H9 (cell line): ENCODE data around the gene NTRK3. TPM values are rescaled to one million over a fixed set of nuclear protein-coding genes. Genes with fewer than 3 reads are reported as not detected.

Experiments
- DNase-seq: peaks from one replicate; pipeline ENCODE4 v3.0.0-alpha.2; 2017
- H2AFZ ChIP-seq: one replicate; pipeline ENCODE4 v1.6.1; 2013; ENCODE audit warnings: mild to moderate bottlenecking, low read length, control low read depth, moderate library complexity
- H2AK5ac ChIP-seq: 2 replicates; pipeline ENCODE4 v1.6.1; 2013; ENCODE audit warnings: low read length, control low read depth, mixed read lengths; ENCODE audit not compliant: insufficient read length
- H2BK120ac ChIP-seq: one replicate; pipeline ENCODE4 v1.6.1; 2013; ENCODE audit warnings: low read depth, mild to moderate bottlenecking, low read length, control low read depth, inconsistent platforms; ENCODE audit not compliant: poor library complexity, severe bottlenecking
- H2BK12ac ChIP-seq: 2 replicates; pipeline ENCODE4 v1.6.1; 2013; ENCODE audit warnings: low read length, control low read depth, mixed read lengths, low read depth; ENCODE audit not compliant: insufficient read length
- H2BK15ac ChIP-seq: 2 replicates; pipeline ENCODE4 v1.6.1; 2013; ENCODE audit warnings: low read depth, low read length, control low read depth
- H2BK20ac ChIP-seq: one replicate; pipeline ENCODE4 v1.6.1; 2013; ENCODE audit warnings: low read depth, mild to moderate bottlenecking, low read length, control low read depth, inconsistent platforms; ENCODE audit not compliant: poor library complexity, severe bottlenecking
- H2BK5ac ChIP-seq: 2 replicates; pipeline ENCODE4 v1.6.1; 2013; ENCODE audit warnings: low read length, control low read depth, mixed read lengths; ENCODE audit not compliant: insufficient read length
- H3K14ac ChIP-seq: 2 replicates; pipeline ENCODE4 v1.6.1; 2013; ENCODE audit warnings: low read length, control low read depth; ENCODE audit not compliant: insufficient read depth
- H3K18ac ChIP-seq: 2 replicates; pipeline ENCODE4 v1.6.1; 2013; ENCODE audit warnings: low read depth, mild to moderate bottlenecking, mixed read lengths, low read length, control low read depth; ENCODE audit not compliant: insufficient read length
- H3K23ac ChIP-seq: 2 replicates; pipeline ENCODE4 v1.6.1; 2013; ENCODE audit warnings: low read length, control low read depth, mixed read lengths, low read depth; ENCODE audit not compliant: insufficient read length
- H3K23me2 ChIP-seq: 2 replicates; pipeline ENCODE4 v1.6.1; 2013; ENCODE audit warnings: low read depth, mild to moderate bottlenecking, mixed read lengths, low read length, control low read depth; ENCODE audit not compliant: insufficient read length, poor library complexity, severe bottlenecking
- H3K27ac ChIP-seq: 2 replicates; pipeline ENCODE4 v1.5.1; 2013; ENCODE audit warnings: low read length, control low read depth, mixed read lengths, low read depth; ENCODE audit not compliant: insufficient read length
- H3K27me3 ChIP-seq: 2 replicates; pipeline ENCODE4 v1.6.1; 2013; ENCODE audit warnings: low read length, control low read depth, inconsistent platforms; ENCODE audit not compliant: insufficient read depth
- H3K4ac ChIP-seq: 2 replicates; pipeline ENCODE4 v1.6.1; 2013; ENCODE audit warnings: low read depth, mild to moderate bottlenecking, control low read depth, inconsistent platforms, low read length, moderate library complexity
- H3K4me1 ChIP-seq: 2 replicates; pipeline ENCODE4 v1.6.1; 2013; ENCODE audit warnings: low read length, control low read depth, inconsistent platforms; ENCODE audit not compliant: insufficient read depth
- H3K4me2 ChIP-seq: 2 replicates; pipeline ENCODE4 v1.6.1; 2013; ENCODE audit warnings: low read length, control low read depth, mixed read lengths; ENCODE audit not compliant: insufficient read length, insufficient read depth
- H3K56ac ChIP-seq: 2 replicates; pipeline ENCODE4 v1.6.1; 2013; ENCODE audit warnings: low read depth, mild to moderate bottlenecking, mixed read lengths, low read length, control low read depth; ENCODE audit not compliant: insufficient read length
- H3K79me1 ChIP-seq: 2 replicates; pipeline ENCODE4 v1.6.1; 2013; ENCODE audit warnings: low read depth, mild to moderate bottlenecking, moderate library complexity, low read length, control low read depth, inconsistent platforms; ENCODE audit not compliant: insufficient read depth, poor library complexity, severe bottlenecking
- H3K79me2 ChIP-seq: 2 replicates; pipeline ENCODE4 v1.6.1; 2013; ENCODE audit warnings: low read length, control low read depth, inconsistent platforms; ENCODE audit not compliant: insufficient read depth
- H3K9ac ChIP-seq: 2 replicates; pipeline ENCODE4 v1.6.1; 2013; ENCODE audit warnings: low read length, control low read depth, mixed read lengths; ENCODE audit not compliant: insufficient read length; ENCODE audit errors: extremely low read depth
- H3K9me3 ChIP-seq: one replicate; pipeline ENCODE4 v1.6.1; 2013; ENCODE audit warnings: low read depth, low read length, inconsistent platforms; ENCODE audit not compliant: control insufficient read depth
- H3T11ph ChIP-seq: one replicate; pipeline ENCODE4 v1.6.1; 2013; ENCODE audit warnings: mild to moderate bottlenecking, low read length, control low read depth, inconsistent platforms
- H4K20me1 ChIP-seq: one replicate; pipeline ENCODE4 v1.6.1; 2013; ENCODE audit not compliant: control insufficient read depth, insufficient read length, insufficient read depth
- H4K5ac ChIP-seq: 2 replicates; pipeline ENCODE4 v1.6.1; 2013; ENCODE audit warnings: low read depth, mild to moderate bottlenecking, mixed read lengths, low read length, control low read depth; ENCODE audit not compliant: insufficient read length
- H4K8ac ChIP-seq: replicated peaks from 2 replicates; pipeline ENCODE4 v1.6.1; 2013; ENCODE audit warnings: low read length, control low read depth, mixed read lengths, low read depth; ENCODE audit not compliant: insufficient read length
- H4K91ac ChIP-seq: 2 replicates; pipeline ENCODE4 v1.6.1; 2013; ENCODE audit warnings: low read depth, mild to moderate bottlenecking, moderate library complexity, mixed read lengths, low read length, control low read depth; ENCODE audit not compliant: insufficient read length
- H3K27ac Mint-ChIP-seq, 3 experiments: 2 replicates in 2 of 3; 3 replicates in 1 of 3; pipeline ENCODE4 v1.8.0; 2020 to 2021; ENCODE audit warnings: mixed read lengths in 3 of 3, mild to moderate bottlenecking in 1 of 3, moderate library complexity in 1 of 3
- H3K27me3 Mint-ChIP-seq: 2 replicates; pipeline ENCODE4 v1.8.0; 2021; ENCODE audit warnings: low read depth, mild to moderate bottlenecking, moderate library complexity, mixed read lengths
- H3K36me3 Mint-ChIP-seq, 3 experiments: 2 replicates in 2 of 3; 3 replicates in 1 of 3; pipeline ENCODE4 v1.8.0; 2020 to 2021; ENCODE audit warnings: low read depth in 3 of 3, mixed read lengths in 3 of 3; ENCODE audit not compliant: insufficient read depth in 1 of 3
- H3K4me1 Mint-ChIP-seq, 2 experiments: 2 replicates each; pipeline ENCODE4 v1.8.0; 2020; ENCODE audit warnings: mixed read lengths in 2 of 2
- H3K4me3 Mint-ChIP-seq, 2 experiments: 2 replicates in 1 of 2; 3 replicates in 1 of 2; pipeline ENCODE4 v1.8.0; 2020 to 2021; ENCODE audit warnings: mild to moderate bottlenecking in 2 of 2, mixed read lengths in 2 of 2, moderate library complexity in 1 of 2
- H3K9me3 Mint-ChIP-seq, 2 experiments: 2 replicates in 1 of 2; 3 replicates in 1 of 2; pipeline ENCODE4 v1.8.0; 2020; ENCODE audit warnings: mild to moderate bottlenecking in 2 of 2, mixed read lengths in 2 of 2, moderate library complexity in 1 of 2
- CTCF ChIP-seq: fragments of 200-600 bp; sonication (generic); conservative IDR thresholded peaks from 3 replicates; pipeline ENCODE4 v1.8.0; 2021; ENCODE audit warnings: antibody characterized with exemption, mild to moderate bottlenecking
- WGBS: extraction: QIAGEN DNeasy Blood & Tissue Kit; methylation state at CpG from one replicate; pipeline ENCODE4 v1.1.7; 2013; ENCODE audit warnings: missing lambda C conversion rate, low lambda C conversion rate, mixed read lengths; ENCODE audit not compliant: insufficient read length; ENCODE audit errors: extremely low coverage; 5-methylcytosine and 5-hydroxymethylcytosine counted together
- total RNA-seq: library from RNA; stranded (reverse); gene quantifications from 2 replicates; pipeline ENCODE4 v1.2.1, GENCODE V29; 2021

NTRK3 gene
- total RNA-seq, 1 experiment from 2014 or later = 2.5 TPM

- Histone ChIP-seq H2BK15ac (no peak overlapping the region), H3K9me3 (no peaks in the 10 kb centered on the region)
Observed at GRCh38 chr15:88018869-88019641, 237.5 kb downstream of the NTRK3 start.

More at GRCh38 chr15:88018869-88019641, 237.5 kb downstream of the NTRK3 start:
- H3K79me1 ChIP-seq = no peaks in the 10 kb centered on the region
- H3K79me2 ChIP-seq = no peaks in the 10 kb centered on the region
- H3T11ph ChIP-seq = no peak overlapping the region
- no peak overlapping the region for H3K14ac ChIP-seq
- Mint-ChIP-seq H3K27me3 (no peaks in the 10 kb centered on the region), H3K4me3 (no peak overlapping the region), H3K9me3 (no peaks in the 10 kb centered on the region), H3K4me1 (peaks cover 36 to 40% of the 10 kb centered on the region in 2 experiments), H3K27ac (no peak overlapping the region; a peak in 1 of 7 replicates), H3K36me3 (no peaks in the 10 kb centered on the region; a peak in 1 of 7 replicates)
- H3K23ac ChIP-seq = no peak overlapping the region
- H3K27me3 ChIP-seq = peaks cover under 1% of the 10 kb centered on the region; the same call in 1 of the 2 replicates
- no peaks in the 10 kb centered on the region for H4K20me1 ChIP-seq
- TF ChIP-seq CTCF = no peak
- no peak for DNase-seq
- no peak overlapping the region for H3K4ac ChIP-seq
- no peak overlapping the region for H2AFZ ChIP-seq
- H2BK20ac ChIP-seq = no peak overlapping the region
- no peak overlapping the region for H4K5ac ChIP-seq
- H4K8ac ChIP-seq = no peak overlapping the region
- H3K4me1 ChIP-seq = peaks cover 2% of the 10 kb centered on the region
- no peak overlapping the region for H3K18ac ChIP-seq
- H3K56ac ChIP-seq = no peak overlapping the region
- no peak overlapping the region for H4K91ac ChIP-seq
- no peak overlapping the region for H2BK5ac ChIP-seq
- no peak overlapping the region for H3K4me2 ChIP-seq
- no peak overlapping the region for H2AK5ac ChIP-seq
- no peak overlapping the region for H2BK120ac ChIP-seq
- no peaks in the 10 kb centered on the region for H3K23me2 ChIP-seq
- no peak overlapping the region for H3K27ac ChIP-seq
- WGBS = no CpG with 5 or more reads among the region's 1 CpG
- H3K9ac ChIP-seq = no peak overlapping the region
- H2BK12ac ChIP-seq = no peak overlapping the region
